Peyer's patch (tissue), 4 donors: ENCODE measurements around the gene XBP1. TPM values are rescaled to one million over a fixed set of nuclear protein-coding genes. Genes with fewer than 3 reads are reported as not detected.

ENCODE experiments used
- DNase-seq, 3 donors: peaks; one replicate each; pipeline ENCODE4 v3.0.0-alpha.2; 2017 to 2019
- H3K27ac ChIP-seq, 4 donors: fragments of 200-600 bp; sonication (generic); one replicate each; pipeline ENCODE4 v1.5.1; 2016 to 2019
- H3K27me3 ChIP-seq, 2 donors: fragments of 200-600 bp; sonication (generic); one replicate each; pipeline ENCODE4 v1.5.1; 2019
- H3K36me3 ChIP-seq, 3 donors: fragments of 200-600 bp; sonication (generic); one replicate each; pipeline ENCODE4 v1.5.1; 2016 to 2019
- H3K4me1 ChIP-seq, 4 donors: fragments of 200-600 bp; sonication (generic); one replicate each; pipeline ENCODE4 v1.5.1; 2016 to 2019
- H3K4me3 ChIP-seq, 4 donors: fragments of 200-600 bp; sonication (generic); 1 replicate in 3 of 4; 2 replicates in 1 of 4; pipeline ENCODE4 v1.5.1; 2016 to 2019; ENCODE audit warnings: mild to moderate bottlenecking in 1 of 4
- H3K9me3 ChIP-seq, 4 donors: fragments of 200-600 bp; sonication (generic); one replicate each; pipeline ENCODE4 v1.5.1; 2016 to 2019; ENCODE audit warnings: mild to moderate bottlenecking in 1 of 4
- POLR2A ChIP-seq, 2 donors: fragments of 450-650 bp; IDR thresholded peaks; one replicate each; pipeline ENCODE4 v1.5.1; 2017; ENCODE audit warnings: antibody characterized with exemption in 2 of 2, mild to moderate bottlenecking in 2 of 2, moderate library complexity in 2 of 2
- total RNA-seq, 4 donors: library from RNA; depleted of rRNA; stranded (reverse); fragments of >200 nt; gene quantifications; one replicate each; pipeline ENCODE4 v1.1.0, GENCODE V29; 2016
- TF ChIP-seq, protein P1 (sequence below), 6 experiments: fragments of 450-650 bp in 4 of 6; fragments of 200-600 bp in 2 of 6; sonication (generic) in 1 of 6; IDR thresholded peaks; one replicate each; pipeline ENCODE4 v1.5.1; 2017 to 2019; ENCODE audit warnings: antibody characterized with exemption in 6 of 6, mild to moderate bottlenecking in 3 of 6, moderate library complexity in 1 of 6

XBP1 gene
- total RNA-seq, 4 donors from 2014 or later, result 139 to 287 (median 213) TPM

- Histone ChIP-seq H3K4me1 (peaks cover 0 to 29% (median 2%) of the 10 kb centered on the region in 4 donors), H3K27ac (peak overlapping the region in 1 of 4 donors; percentile 44), H3K36me3 (no peaks in the 10 kb centered on the region), H3K9me3 (no peaks in the 10 kb centered on the region), H3K4me3 (no peak overlapping the region), H3K27me3 (no peaks in the 10 kb centered on the region)
- no peak for TF ChIP-seq POLR2A (IDR thresholded peaks at IDR 0.05)
- TF ChIP-seq, protein P1, sequence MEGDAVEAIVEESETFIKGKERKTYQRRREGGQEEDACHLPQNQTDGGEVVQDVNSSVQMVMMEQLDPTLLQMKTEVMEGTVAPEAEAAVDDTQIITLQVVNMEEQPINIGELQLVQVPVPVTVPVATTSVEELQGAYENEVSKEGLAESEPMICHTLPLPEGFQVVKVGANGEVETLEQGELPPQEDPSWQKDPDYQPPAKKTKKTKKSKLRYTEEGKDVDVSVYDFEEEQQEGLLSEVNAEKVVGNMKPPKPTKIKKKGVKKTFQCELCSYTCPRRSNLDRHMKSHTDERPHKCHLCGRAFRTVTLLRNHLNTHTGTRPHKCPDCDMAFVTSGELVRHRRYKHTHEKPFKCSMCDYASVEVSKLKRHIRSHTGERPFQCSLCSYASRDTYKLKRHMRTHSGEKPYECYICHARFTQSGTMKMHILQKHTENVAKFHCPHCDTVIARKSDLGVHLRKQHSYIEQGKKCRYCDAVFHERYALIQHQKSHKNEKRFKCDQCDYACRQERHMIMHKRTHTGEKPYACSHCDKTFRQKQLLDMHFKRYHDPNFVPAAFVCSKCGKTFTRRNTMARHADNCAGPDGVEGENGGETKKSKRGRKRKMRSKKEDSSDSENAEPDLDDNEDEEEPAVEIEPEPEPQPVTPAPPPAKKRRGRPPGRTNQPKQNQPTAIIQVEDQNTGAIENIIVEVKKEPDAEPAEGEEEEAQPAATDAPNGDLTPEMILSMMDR (IDR thresholded peaks at IDR 0.05), result no peak
- DNase-seq, result no peak
Measured at GRCh38 chr22:28821452-28821851, 21.1 kb upstream of the XBP1 start.

DNA sequence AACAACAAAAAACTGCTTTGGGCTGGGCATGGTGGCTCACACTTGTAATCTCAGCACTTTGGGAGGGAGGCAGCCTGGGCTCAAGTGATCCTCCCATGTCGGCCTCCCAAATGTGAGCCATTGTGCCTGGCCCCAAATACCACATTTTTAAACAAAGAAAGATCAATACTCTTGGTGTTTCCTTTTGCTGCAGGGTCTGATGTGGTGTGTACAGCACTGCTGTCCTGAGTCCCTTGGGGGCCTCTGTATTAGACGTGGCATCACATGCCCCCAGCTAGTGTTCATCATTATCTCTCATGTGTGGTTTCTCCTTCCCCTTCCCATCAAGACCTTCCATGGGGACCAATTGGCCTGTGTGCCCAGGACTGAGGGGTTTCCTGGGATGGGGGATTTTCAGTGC lies 20.5 kb upstream of the XBP1 start:
- TF ChIP-seq, protein P1 (IDR thresholded peaks at IDR 0.05), result no peak
- TF ChIP-seq POLR2A (IDR thresholded peaks at IDR 0.05), result no peak
- H3K36me3 ChIP-seq, result no peaks in the 10 kb centered on the region
- H3K4me3 ChIP-seq, result no peak overlapping the region
- no peaks in the 10 kb centered on the region for H3K27me3 ChIP-seq
- peak overlapping the region in 1 of 4 donors; percentile 0 for H3K27ac ChIP-seq
- H3K4me1 ChIP-seq, result peaks cover 0 to 29% (median 2%) of the 10 kb centered on the region in 4 donors
- H3K9me3 ChIP-seq, result no peaks in the 10 kb centered on the region
- no peak for DNase-seq

GRCh38 chr22:28819253-28820096 lies 19.1 kb upstream of the XBP1 start:
- Histone ChIP-seq H3K4me1 (peaks cover 0 to 29% (median 2%) of the 10 kb centered on the region in 4 donors), H3K27me3 (no peaks in the 10 kb centered on the region), H3K36me3 (no peaks in the 10 kb centered on the region), H3K27ac (peak overlapping the region; percentile 13 to 61 (median 28)), H3K4me3 (no peak overlapping the region), H3K9me3 (no peaks in the 10 kb centered on the region)
- no peak for DNase-seq
- TF ChIP-seq, protein P1 (IDR thresholded peaks at IDR 0.05), result no peak
- TF ChIP-seq POLR2A (IDR thresholded peaks at IDR 0.05), result no peak

GRCh38 chr22:28817919-28818859 lies 17.8 kb upstream of the XBP1 start:
- Histone ChIP-seq H3K4me3 (no peak overlapping the region), H3K27ac (peak overlapping the region; percentile 13 to 61 (median 39)), H3K27me3 (no peaks in the 10 kb centered on the region), H3K36me3 (no peaks in the 10 kb centered on the region), H3K4me1 (peaks cover 0 to 29% (median 2%) of the 10 kb centered on the region in 4 donors), H3K9me3 (no peaks in the 10 kb centered on the region)
- peak in 1 of 3 donors; percentile 59 for DNase-seq
- TF ChIP-seq, protein P1 (IDR thresholded peaks at IDR 0.05), result no peak
- no peak for TF ChIP-seq POLR2A (IDR thresholded peaks at IDR 0.05)

GRCh38 chr22:28817064-28817463 lies 16.7 kb upstream of the XBP1 start:
- DNase-seq, result peak in 1 of 3 donors; percentile 2
- TF ChIP-seq, protein P1 (IDR thresholded peaks at IDR 0.05), result no peak
- no peak for TF ChIP-seq POLR2A (IDR thresholded peaks at IDR 0.05)
- H3K4me1 ChIP-seq, result peaks cover 0 to 34% (median 2%) of the 10 kb centered on the region in 4 donors
- H3K4me3 ChIP-seq, result no peak overlapping the region
- H3K27me3 ChIP-seq, result no peaks in the 10 kb centered on the region
- no peaks in the 10 kb centered on the region for H3K9me3 ChIP-seq
- H3K27ac ChIP-seq, result no peak overlapping the region
- H3K36me3 ChIP-seq, result no peaks in the 10 kb centered on the region
